NOMO-1 treated with dmso at 0.1 percent for 144 hours (cell line): ENCODE results near the gene FAM83F.
"Not testable (repeated sequence)": the region's sequence is repeated elsewhere in the genome, so short reads cannot be mapped to it uniquely, and the experiment has no call there.

Experiments used
- DNase-seq: peaks from one replicate; lab custom pipeline; 2025; ENCODE audit not compliant: unreplicated experiment; lab: John Stamatoyannopoulos, UW

The FAM83F gene

GRCh38 chr22:39994566-39995392, at the start of gene FAM83F:
FAM83F (plus strand) TSS chr22:39994954; CDS start chr22:39995043, 89 bp downstream.
- no peak for DNase-seq

DNA sequence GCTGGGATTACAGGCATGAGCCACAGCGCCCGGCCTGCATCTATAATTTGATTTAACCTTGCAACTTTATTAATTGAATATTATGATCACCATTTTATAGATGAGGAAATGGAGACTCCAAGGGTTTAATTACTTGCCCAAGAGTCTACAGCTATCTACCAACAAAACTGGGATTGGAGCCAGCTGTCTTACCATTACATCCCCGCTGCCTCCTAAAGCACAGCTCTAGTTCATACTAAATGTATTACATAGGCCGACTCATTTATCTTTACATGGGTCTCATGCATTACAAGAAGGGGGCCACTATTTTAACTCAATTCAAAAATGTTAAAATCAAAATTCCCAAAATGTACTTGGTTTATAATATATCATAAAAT, 48.6 kb upstream of the FAM83F start:
- no peak for DNase-seq

DNA sequence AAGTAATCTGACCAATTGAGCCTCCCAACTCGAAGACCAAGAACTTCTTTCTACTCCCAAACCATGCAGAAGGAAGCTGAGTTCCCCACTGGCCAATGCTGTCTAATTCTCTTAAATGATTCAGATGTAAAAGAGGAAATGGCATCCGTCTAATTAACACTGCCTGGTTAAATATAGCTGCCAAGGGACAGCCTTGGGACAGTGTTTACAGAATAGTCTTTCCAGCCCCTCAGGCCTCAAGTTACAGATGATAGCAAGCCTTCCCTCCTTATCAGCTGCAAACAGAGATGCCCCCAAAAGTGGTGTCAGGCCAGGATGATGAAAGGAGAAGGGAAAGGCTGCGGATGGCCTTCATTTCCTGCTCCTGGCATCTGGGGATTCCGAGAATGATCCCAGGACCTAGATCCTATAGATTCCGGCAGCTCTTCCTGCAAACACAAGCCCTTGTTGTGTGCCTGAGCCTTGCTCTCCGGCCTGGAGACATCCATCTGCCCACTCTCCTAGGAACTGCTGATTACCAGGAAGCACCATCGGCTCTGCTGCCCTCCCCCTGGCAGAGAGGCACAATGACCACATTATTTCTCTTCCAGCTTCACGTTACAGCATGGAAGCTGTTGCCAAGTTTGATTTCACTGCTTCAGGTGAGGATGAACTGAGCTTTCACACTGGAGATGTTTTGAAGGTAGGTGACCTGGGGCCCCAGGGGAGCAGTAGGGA, 48.1 kb upstream of the FAM83F start:
- peak; percentile 46 for DNase-seq

DNA sequence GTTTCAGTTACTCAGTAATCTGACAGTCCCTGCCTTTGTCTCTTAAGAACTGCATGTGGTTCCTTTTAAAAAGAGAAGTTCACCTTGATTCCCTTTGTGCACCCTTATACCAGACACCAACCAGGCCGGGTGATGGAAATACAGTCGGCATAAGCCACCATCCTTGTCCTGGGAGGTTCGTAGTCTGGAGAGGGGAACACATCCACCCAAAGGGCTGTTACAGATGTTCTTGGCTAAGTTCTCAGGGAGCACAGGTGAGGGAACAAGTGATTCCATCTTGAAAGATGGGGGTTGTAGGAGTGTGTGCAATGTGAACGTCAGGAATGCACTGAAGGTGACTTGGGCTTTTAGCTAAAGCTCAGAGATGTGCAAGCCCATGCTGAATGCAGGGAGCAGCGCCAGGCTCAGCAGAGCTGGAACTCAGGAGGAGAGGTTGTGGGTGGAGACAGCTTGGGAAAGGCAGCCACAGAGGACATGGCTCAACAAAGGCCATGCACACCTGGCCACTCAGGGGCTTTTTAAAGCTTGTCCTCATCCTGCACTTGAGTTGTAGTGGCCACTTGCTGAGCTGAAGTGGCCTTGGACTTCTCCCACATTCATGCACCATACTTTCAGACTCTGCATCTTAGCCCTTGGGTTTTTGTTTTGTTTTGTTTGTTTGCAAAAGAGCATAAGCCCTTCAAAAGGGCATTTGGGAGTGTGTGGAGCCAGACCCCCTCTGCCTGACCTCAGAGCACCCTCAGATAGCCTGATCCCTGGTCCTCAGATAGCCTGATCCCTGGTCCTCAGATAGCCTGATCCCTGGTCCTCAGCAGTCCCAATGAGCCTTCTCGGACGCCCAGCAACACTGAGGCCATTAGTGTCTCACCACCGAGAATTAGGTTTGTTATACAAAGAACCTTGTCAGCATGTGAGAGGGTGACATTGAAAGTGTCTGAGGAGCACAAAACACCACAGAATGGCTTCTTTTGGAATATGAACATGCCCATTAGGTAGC, 47.2 kb upstream of the FAM83F start:
- no peak for DNase-seq

DNA sequence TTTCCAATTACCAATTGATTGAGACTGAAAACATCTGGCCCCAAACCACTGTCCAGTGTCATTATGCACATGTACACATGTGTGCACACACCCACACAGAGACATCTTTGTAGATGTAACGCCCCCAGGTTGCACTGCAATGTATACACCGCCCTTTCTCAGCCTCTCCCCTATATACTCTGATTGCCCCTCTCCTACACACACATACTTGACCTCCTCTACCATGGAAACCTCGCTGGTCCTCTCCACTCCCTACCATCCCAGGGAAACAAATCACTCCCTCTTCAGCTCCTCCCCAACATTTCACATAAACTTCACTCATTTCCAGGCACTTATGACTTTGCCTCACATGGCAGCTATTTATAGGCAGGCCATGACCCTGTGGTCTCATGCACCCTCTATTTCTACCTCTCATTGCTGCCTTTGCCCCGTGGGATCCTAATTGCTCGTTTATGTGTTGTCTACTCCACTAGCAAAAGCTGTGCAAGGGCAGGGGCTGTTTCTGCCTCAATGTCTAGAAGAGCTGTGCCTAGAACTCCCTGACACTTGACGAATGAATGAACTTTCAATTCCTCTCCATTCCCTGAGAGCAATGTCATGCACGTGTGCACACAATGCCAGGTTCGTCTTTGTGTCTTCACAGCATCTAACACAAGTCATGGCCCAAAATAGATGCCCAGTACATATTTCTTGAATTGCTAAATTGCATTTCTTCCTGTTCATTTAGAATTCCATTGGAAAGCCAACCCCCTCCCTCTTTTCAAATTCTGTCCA, 44.6 kb upstream of the FAM83F start:
- DNase-seq = no peak

DNA sequence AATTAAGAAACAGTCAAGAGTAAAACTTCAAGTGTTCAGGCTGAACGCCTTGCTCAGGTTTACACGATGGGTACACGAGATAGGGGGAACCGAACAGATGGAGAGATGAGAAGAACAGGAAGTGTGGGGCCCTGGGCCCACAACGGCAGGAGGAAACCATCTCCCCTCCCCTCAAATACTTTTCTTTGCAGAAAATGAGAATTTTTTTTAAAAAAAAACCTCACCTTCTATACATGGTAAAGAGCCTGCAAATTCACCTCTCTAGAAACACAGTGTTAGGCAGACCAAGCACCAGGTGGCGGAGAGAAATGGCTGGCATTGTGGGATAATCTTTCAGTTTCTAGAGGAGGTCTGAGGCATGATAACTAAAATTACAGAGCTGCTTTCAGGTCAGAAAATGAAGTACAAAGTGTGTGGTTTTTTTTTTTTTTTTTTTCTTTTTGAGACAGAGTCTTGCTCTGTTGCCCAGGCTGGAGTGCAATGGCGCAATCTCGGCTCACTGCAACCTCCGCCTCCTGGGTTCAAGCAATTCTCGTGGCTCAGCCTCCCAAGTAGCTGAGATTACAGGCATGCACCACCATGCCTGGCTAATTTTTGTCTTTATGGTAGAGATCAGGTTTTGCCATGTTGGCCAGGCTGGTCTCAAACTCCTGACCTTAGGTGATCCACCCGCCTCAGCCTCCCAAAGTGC, 43.0 kb upstream of the FAM83F start:
- DNase-seq = not testable (repeated sequence)

GRCh38 chr22:39952347-39952746, 42.4 kb upstream of the FAM83F start:
- no peak for DNase-seq

- no peak for DNase-seq
Measured at GRCh38 chr22:39953101-39953500, 41.7 kb upstream of the FAM83F start.

DNA sequence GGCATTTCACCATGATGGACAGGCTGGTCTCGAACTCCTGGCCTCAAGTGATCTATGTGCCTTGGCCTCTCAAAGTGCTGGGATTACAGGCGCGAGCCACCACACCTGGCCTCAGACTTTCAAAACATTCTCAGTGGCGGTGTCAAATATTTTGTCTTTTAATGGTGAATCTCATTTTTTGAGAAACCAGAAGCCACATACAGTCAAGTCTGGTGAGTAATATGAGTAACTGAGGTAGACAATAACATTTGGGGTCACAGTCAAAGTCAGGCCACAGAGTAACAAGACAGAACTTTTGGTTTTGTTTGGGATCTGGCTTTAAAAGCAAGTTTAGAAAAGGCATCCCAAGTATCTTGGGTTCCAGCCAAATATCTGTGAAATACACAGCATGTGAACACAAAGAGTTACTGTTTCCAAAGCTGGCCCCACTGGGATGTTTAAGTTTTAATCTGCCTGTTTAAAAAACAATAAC, 40.1 kb upstream of the FAM83F start:
- DNase-seq = no peak

- no peak for DNase-seq
Measured at GRCh38 chr22:39955675-39956074, 39.1 kb upstream of the FAM83F start.

- peak; percentile 73 for DNase-seq
Measured at GRCh38 chr22:39956932-39957664, 37.7 kb upstream of the FAM83F start.

DNA sequence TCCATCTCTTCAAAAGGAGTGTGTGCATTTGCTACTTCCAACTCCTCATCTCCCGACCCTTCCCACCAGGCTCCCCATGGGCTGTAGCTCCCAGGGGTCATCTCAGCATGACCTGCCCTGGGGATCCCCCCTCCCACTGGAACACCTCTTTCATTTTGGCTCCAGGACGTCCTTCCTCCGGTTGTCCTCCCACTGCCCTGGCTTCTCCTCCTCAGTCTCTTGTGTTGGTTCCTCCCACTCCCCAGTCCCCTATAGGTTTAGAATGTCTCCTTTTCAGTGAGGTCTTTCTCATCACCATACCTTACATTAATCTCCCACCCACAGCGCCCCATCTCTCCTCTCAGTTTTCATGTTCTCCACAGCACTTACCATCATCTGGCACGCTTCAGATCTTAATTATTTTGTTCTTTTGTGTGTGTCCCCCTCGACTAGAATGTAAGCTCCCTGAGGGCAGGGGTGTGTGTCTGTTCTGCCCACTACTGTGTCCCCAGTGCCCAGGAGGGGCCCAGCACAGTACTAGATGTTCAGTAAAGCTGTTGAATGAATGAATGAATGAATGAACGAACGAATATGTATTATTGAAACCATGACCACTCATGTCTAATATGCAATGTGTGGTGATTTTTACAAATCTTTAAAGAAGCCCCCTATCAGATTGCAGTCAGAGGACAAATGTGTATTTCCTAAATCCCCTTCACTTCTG, 36.6 kb upstream of the FAM83F start:
- DNase-seq = no peak

DNA sequence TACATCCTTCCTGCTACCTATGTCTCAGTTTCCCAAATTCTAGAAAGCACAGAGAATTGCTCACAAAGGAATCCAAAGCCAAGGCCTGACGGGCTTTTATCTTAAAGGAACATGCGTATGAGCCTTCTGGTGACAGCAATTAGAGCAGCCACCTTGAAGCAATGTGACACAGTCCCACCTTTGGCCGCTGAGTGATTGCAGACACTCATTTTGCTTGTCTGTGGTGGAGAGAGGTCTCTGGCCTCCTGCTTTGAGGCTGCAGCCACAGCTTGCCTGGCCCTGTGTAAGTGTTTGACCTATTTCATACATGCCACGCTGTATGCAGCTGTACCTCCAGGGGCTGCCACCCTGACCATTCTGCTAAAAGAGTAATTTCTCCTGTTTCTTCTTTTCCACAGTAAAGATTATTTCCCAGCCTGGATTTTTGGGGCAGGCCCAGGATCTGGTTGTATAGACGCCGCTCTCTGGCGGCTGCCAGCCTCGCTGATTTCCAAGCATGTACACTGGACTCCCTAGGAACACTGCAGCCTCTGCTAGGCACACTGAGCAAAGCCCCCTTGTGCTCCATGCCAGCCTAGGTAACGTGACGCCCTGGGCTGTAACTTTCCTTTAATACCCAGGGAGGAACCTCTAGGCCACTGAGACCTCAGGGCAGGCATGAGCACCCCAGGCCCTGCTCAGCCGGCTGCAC, 35.7 kb upstream of the FAM83F start:
- DNase-seq = no peak

DNA sequence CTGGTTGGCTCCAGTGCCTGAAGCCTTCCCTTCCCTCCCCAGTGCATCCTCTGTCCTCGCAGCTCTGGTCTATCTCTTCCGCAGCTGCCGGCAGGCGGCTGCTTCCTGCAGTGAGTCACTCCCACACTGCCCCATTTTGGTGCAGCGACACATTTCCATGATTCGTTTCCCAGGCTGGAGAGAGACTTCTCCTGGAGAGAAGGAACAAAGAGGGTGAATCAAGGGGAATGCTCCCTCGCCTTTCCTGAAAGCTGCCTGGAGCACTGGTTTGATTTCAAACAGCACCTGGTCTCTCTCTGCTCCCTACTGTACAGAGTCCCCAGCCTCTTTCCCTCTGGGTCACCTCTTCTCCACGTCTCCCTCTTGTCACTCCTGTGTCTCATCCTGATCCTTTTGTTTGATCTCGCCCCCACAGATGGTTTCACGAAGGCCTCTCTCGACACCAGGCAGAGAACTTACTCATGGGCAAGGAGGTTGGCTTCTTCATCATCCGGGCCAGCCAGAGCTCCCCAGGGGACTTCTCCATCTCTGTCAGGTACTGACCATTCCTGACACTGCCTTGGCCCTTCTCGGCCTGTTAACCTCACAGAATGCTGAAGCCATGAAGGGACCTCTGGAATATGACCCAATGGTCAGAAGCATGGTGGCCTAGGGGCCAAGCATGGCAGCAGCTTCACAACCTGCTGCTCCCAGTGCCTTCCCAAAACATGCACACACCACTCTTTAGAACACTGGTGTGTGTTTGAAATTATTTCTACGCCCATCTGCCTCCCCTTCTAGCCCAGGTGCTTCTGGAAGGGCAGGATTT, 34.9 kb upstream of the FAM83F start, which contains the start of gene TMA7B:
Gene TMA7B, plus strand, starts transcription at position 758 of the 808 bp plus-strand sequence. CDS start 3,978 bp downstream, outside the sequence.
- DNase-seq = no peak

DNA sequence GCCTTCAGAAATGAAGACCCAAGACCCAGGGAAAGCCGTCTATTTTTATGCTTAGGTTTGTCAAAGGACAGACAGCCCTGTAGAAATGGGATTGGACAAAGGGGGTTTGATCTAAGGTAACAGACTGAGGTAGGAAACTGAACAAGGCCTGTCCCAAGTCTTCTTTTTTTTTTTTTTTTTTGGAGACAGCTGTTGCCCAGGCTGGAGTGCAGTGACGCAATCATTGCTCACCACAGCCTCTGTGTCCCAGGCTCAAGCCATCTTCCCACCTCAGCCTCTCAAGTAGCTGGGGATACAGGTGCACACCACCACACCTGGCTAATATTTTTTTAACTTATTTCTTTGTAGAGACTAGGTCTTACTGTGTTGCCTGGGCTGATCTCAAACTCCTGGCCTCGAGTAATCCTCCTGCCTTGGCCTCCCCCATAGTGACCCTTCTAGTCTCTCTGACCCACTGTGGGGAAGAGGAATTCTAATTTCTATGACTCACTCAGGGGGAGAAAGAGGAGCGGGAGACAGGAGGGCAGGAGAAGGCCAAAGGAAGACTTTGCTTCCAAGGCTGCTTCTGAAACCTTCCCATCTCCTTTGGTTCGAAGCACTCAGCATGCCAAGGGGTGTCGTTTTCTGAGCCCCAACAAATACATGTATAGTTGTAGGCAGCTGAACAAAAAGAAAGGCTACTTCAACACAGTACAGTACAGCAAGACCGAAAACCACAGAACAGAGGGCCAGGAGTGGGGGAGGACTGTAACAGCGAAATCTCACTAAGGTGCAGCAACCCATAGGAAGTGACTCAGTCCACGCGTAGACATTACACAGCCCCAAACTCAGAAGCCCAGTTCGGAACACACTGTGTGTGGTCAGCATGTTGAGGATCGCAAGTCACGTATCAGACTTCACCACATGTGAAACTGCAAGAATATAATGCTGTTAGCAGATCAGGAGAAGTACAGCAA, 33.7 kb upstream of the FAM83F start:
- peak; percentile 95 for DNase-seq

- DNase-seq = no peak
Measured at GRCh38 chr22:39962071-39962470, 32.7 kb upstream of the FAM83F start.
